H1 (cell line): Measurements from ENCODE around the gene C6orf136. TPM values are rescaled to one million over a fixed set of nuclear protein-coding genes. Genes with fewer than 3 reads are reported as not detected.

Experiments
- CTCF ChIA-PET: fragments of 300-600 bp; sonication (Branson Sonifier 250); formaldehyde crosslinking; loops from one replicate; lab custom pipeline; 2021; ENCODE audit not compliant: partially characterized antibody; lab: Charles Lee
- POLR2A ChIA-PET: fragments of 300-600 bp; sonication (Branson Sonifier 250); formaldehyde crosslinking; loops from one replicate; lab custom pipeline; 2021; ENCODE audit warnings: inconsistent platforms; ENCODE audit not compliant: partially characterized antibody; lab: Charles Lee
- DNase-seq, 2 experiments: peaks; one replicate each; pipeline versions ENCODE4 v3.0.0 to v3.0.0-alpha.2; 2010 to 2022; ENCODE audit warnings: low spot score in 2 of 2, low read depth in 1 of 2, mixed read lengths in 1 of 2
- FAIRE-seq: peaks from 2 replicates; lab custom pipeline; 2011; peaks lifted over from hg19 to GRCh38; lab: Jason Lieb, UNC
- H2AFZ ChIP-seq: 2 replicates; pipeline ENCODE4 v1.8.1; 2012; ENCODE audit warnings: low read length, inconsistent platforms
- H2AK5ac ChIP-seq: 2 replicates; pipeline ENCODE4 v1.6.1; 2013; ENCODE audit warnings: low read depth, low read length
- H2BK120ac ChIP-seq: replicated peaks from 2 replicates; pipeline ENCODE3; 2013; ENCODE audit warnings: low read depth, low read length, inconsistent platforms
- H2BK12ac ChIP-seq: 2 replicates; pipeline ENCODE4 v1.6.1; 2013; ENCODE audit warnings: low read depth, low read length
- H2BK15ac ChIP-seq: 2 replicates; pipeline ENCODE4 v1.6.1; 2013; ENCODE audit warnings: low read length
- H2BK20ac ChIP-seq: 2 replicates; pipeline ENCODE4 v1.6.1; 2013; ENCODE audit warnings: low read length
- H2BK5ac ChIP-seq: 2 replicates; pipeline ENCODE4 v1.6.1; 2013; ENCODE audit warnings: low read depth, low read length
- H3K14ac ChIP-seq: 2 replicates; pipeline ENCODE4 v1.6.1; 2013; ENCODE audit warnings: inconsistent platforms; ENCODE audit not compliant: insufficient read length
- H3K18ac ChIP-seq: 2 replicates; pipeline ENCODE4 v1.6.1; 2013; ENCODE audit warnings: low read length; ENCODE audit errors: extremely low read depth
- H3K23ac ChIP-seq: 2 replicates; pipeline ENCODE4 v1.6.1; 2013; ENCODE audit warnings: inconsistent platforms; ENCODE audit not compliant: insufficient read length
- H3K23me2 ChIP-seq: 2 replicates; pipeline ENCODE4 v1.6.1; 2013; ENCODE audit warnings: low read depth, low read length
- H3K27ac ChIP-seq: 2 replicates; pipeline ENCODE4 v1.6.1; 2011; ENCODE audit warnings: low read depth, low read length, inconsistent platforms
- H3K27me3 ChIP-seq, 4 experiments: replicated peaks in 1 of 4; 1 replicate in 1 of 4; 2 replicates in 3 of 4; pipeline versions ENCODE4 v1.6.1 to v1.8.1; 2011 to 2013; ENCODE audit warnings: low read length in 3 of 4, mild to moderate bottlenecking in 3 of 4, inconsistent platforms in 2 of 4, mixed read lengths in 2 of 4, moderate library complexity in 1 of 4; ENCODE audit not compliant: control insufficient read depth in 3 of 4, insufficient read depth in 3 of 4; ENCODE audit errors: extremely low read depth in 1 of 4
- H3K36me3 ChIP-seq, 4 experiments: 2 replicates each; pipeline versions ENCODE4 v1.6.1 to v1.8.1; 2011 to 2013; ENCODE audit warnings: mild to moderate bottlenecking in 4 of 4, low read length in 3 of 4, moderate library complexity in 2 of 4, control low read depth in 1 of 4, inconsistent platforms in 1 of 4; ENCODE audit not compliant: insufficient read depth in 4 of 4, control insufficient read depth in 2 of 4
- H3K4ac ChIP-seq: replicated peaks from 2 replicates; pipeline ENCODE3; 2013; ENCODE audit warnings: low read length, low read depth, mixed read lengths, inconsistent platforms; ENCODE audit not compliant: insufficient read length
- H3K4me1 ChIP-seq, 4 experiments: replicated peaks in 1 of 4; 1 replicate in 1 of 4; 2 replicates in 3 of 4; pipeline versions ENCODE4 v1.6.1 to v1.8.1; 2011 to 2013; ENCODE audit warnings: low read length in 3 of 4, inconsistent platforms in 2 of 4, mixed read lengths in 1 of 4; ENCODE audit not compliant: insufficient read depth in 4 of 4, control insufficient read depth in 3 of 4
- H3K4me2 ChIP-seq, 2 experiments: 2 replicates each; pipeline versions ENCODE4 v1.6.1 to v1.8.1; 2011 to 2013; ENCODE audit warnings: low read depth in 2 of 2, low read length in 2 of 2, control low read depth in 1 of 2, inconsistent platforms in 1 of 2, mild to moderate bottlenecking in 1 of 2; ENCODE audit not compliant: insufficient read depth in 1 of 2
- H3K4me3 ChIP-seq, 4 experiments: fragments of 200-600, 300-600 bp in 1 of 4; sonication (generic), shearing (Covaris generic), sonication (Bioruptor Twin) in 1 of 4; 2 replicates each; pipeline versions ENCODE4 v1.5.1 to v1.8.1; 2011 to 2016; ENCODE audit warnings: low read length in 4 of 4, low read depth in 3 of 4, control low read depth in 2 of 4, inconsistent platforms in 2 of 4, mild to moderate bottlenecking in 2 of 4, mixed read lengths in 1 of 4, moderate library complexity in 1 of 4; ENCODE audit not compliant: insufficient read depth in 2 of 4; ENCODE audit errors: extremely low read depth in 1 of 4
- H3K56ac ChIP-seq: replicated peaks from 2 replicates; pipeline ENCODE3; 2013; ENCODE audit warnings: low read depth, mild to moderate bottlenecking, mixed read lengths, low read length, inconsistent platforms; ENCODE audit not compliant: insufficient read length
- H3K79me1 ChIP-seq: 2 replicates; pipeline ENCODE4 v1.6.1; 2013; ENCODE audit warnings: low read depth, low read length, control low read depth
- H3K79me2 ChIP-seq, 2 experiments: 2 replicates each; pipeline versions ENCODE4 v1.6.1 to v1.8.1; 2012 to 2013; ENCODE audit warnings: low read length in 2 of 2, mild to moderate bottlenecking in 2 of 2, inconsistent platforms in 1 of 2; ENCODE audit not compliant: insufficient read depth in 2 of 2, control insufficient read depth in 1 of 2
- H3K9ac ChIP-seq, 4 experiments: replicated peaks in 1 of 4; 1 replicate in 1 of 4; 2 replicates in 3 of 4; pipeline versions ENCODE4 v1.6.1 to v1.8.1; 2011 to 2013; ENCODE audit warnings: low read depth in 3 of 4, low read length in 3 of 4, control low read depth in 2 of 4, mild to moderate bottlenecking in 2 of 4, moderate library complexity in 2 of 4, inconsistent platforms in 1 of 4; ENCODE audit errors: extremely low read depth in 1 of 4
- H3K9me3 ChIP-seq, 2 experiments: 2 replicates each; pipeline versions ENCODE4 v1.6.1 to v1.8.1; 2012 to 2013; ENCODE audit warnings: mild to moderate bottlenecking in 2 of 2, moderate library complexity in 2 of 2, control low read depth in 1 of 2, inconsistent platforms in 1 of 2, low read depth in 1 of 2, low read length in 1 of 2, mixed read lengths in 1 of 2; ENCODE audit not compliant: insufficient read depth in 2 of 2
- H4K20me1 ChIP-seq, 2 experiments: replicated peaks in 1 of 2; 2 replicates each; pipeline versions ENCODE3 to v1.8.1; 2011 to 2013; ENCODE audit warnings: inconsistent platforms in 2 of 2, low read length in 2 of 2, mild to moderate bottlenecking in 1 of 2; ENCODE audit not compliant: insufficient read depth in 2 of 2, control insufficient read depth in 1 of 2
- H4K5ac ChIP-seq: 2 replicates; pipeline ENCODE4 v1.6.1; 2013; ENCODE audit warnings: low read length, low read depth, mixed read lengths, inconsistent platforms; ENCODE audit not compliant: insufficient read length
- H4K8ac ChIP-seq: 2 replicates; pipeline ENCODE4 v1.8.0; 2013; ENCODE audit warnings: mild to moderate bottlenecking, moderate library complexity, low read length, inconsistent platforms; ENCODE audit not compliant: insufficient read depth; ENCODE audit errors: extremely low read depth
- H4K91ac ChIP-seq: replicated peaks from 2 replicates; pipeline ENCODE3; 2013; ENCODE audit warnings: low read length, mixed read lengths, inconsistent platforms; ENCODE audit not compliant: insufficient read length
- KDM4A ChIP-seq: IDR thresholded peaks from one replicate; pipeline ENCODE4 v1.7.1; 2012; ENCODE audit warnings: low read depth, mild to moderate bottlenecking, moderate library complexity, low read length, inconsistent platforms; ENCODE audit not compliant: severe bottlenecking
- WGBS, 2 experiments: shearing (Covaris generic) in 1 of 2; methylation state at CpG; one replicate each; pipeline versions ENCODE4 v1.1.6 to v1.1.7; 2013 to 2015; ENCODE audit warnings: low lambda C conversion rate in 2 of 2, mixed read lengths in 2 of 2, inconsistent platforms in 1 of 2, low coverage in 1 of 2, missing lambda C conversion rate in 1 of 2; ENCODE audit not compliant: insufficient replicate concordance in 2 of 2, insufficient coverage in 1 of 2, insufficient read length in 1 of 2; ENCODE audit errors: extremely low coverage in 1 of 2, missing lambda C conversion rate in 1 of 2; 5-methylcytosine and 5-hydroxymethylcytosine counted together
- polyA plus RNA-seq, 7 experiments: library from polyadenylated mRNA; depleted of rRNA in 3 of 7; stranded (reverse) in 5 of 7; unstranded in 2 of 7; fragments of >200 nt in 5 of 7; fragments of 200-250 nt in 2 of 7; gene quantifications; 1 replicate in 5 of 7; 2 replicates in 1 of 7; 4 replicates in 1 of 7; pipeline versions ENCODE4 v1.2.1 to v1.2.3, GENCODE V29; 2011 to 2013; ENCODE audit warnings: missing spikeins in 2 of 7, mixed read lengths in 2 of 7
- total RNA-seq: library from RNA; stranded (reverse); fragmentation: NEBNext Ultra II Directional; extraction: Animal tissue kit (Norgen Biotek cat#: 25700); gene quantifications from 2 replicates; pipeline ENCODE4 v1.2.1, GENCODE V29; 2021
- TF ChIP-seq, protein P1 (sequence below), 3 experiments: IDR thresholded peaks; 1 replicate in 2 of 3; 2 replicates in 1 of 3; pipeline versions ENCODE4 v1.5.1 to v1.6.1; 2011; ENCODE audit warnings: low read length in 3 of 3, mild to moderate bottlenecking in 3 of 3, inconsistent platforms in 2 of 3, low read depth in 1 of 3, moderate library complexity in 1 of 3; ENCODE audit not compliant: insufficient read depth in 1 of 3; ENCODE audit errors: control extremely low read depth in 1 of 3

C6orf136 gene
- total and polyA plus RNA-seq, 2 of the 8 experiments (the other 6 are each of a cell fraction or from before 2014, with no cell fraction given): 20.8 to 23.1 TPM

DNA sequence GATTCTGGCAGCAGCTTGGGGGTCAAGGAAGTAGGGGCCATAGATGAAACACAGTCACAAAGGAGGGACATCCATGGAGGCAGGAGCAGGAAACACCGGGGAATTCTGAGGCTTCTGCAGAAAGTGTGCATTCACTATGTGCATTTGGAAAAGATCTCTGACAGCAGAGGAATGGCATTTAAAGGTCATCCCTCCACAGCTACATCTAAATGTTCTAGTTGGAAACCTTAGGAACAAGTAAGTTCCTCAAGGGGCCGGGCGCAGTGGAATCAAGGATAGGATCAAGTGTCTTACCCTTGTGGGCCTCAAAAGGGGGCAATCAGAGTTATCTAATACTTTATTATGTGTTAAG, 8.8 kb downstream of the C6orf136 start:
- Histone ChIP-seq H3K79me2 (no peaks in the 10 kb centered on the region), H2BK120ac (no peak overlapping the region), H2BK20ac (no peak overlapping the region), H2BK5ac (no peak overlapping the region), H3K27me3 (no peaks in the 10 kb centered on the region), H4K5ac (no peak overlapping the region), H3K23me2 (no peaks in the 10 kb centered on the region), H3K4ac (no peak overlapping the region), H3K4me3 (no peak overlapping the region), H4K91ac (no peak overlapping the region), H3K4me2 (no peak overlapping the region), H4K8ac (no peak overlapping the region), H2AK5ac (no peak overlapping the region), H3K18ac (no peak overlapping the region), H2BK15ac (no peak overlapping the region), H3K27ac (no peak overlapping the region), H4K20me1 (peaks cover 3 to 6% of the 10 kb centered on the region in 2 experiments), H3K14ac (no peak overlapping the region), H3K79me1 (no peaks in the 10 kb centered on the region), H2BK12ac (no peak overlapping the region), H2AFZ (no peak overlapping the region), H3K36me3 (peaks cover 15 to 75% (median 63%) of the 10 kb centered on the region in 4 experiments), H3K4me1 (no peaks in the 10 kb centered on the region), H3K9me3 (no peaks in the 10 kb centered on the region), H3K9ac (no peak overlapping the region), H3K56ac (no peak overlapping the region), H3K23ac (no peak overlapping the region)
- POLR2A ChIA-PET: interaction anchor here (0.6 to 8.1 kb wide), 5 partner anchors 8 to 62 kb away, joined by 3 to 50 read pairs (median 4); partner anchors contain the start of genes DHX16 and MDC1
- CTCF ChIA-PET: interaction anchor here (1.3 to 2.0 kb wide), 2 partner anchors 9 to 14 kb away, joined by 7 to 10 read pairs; no protein-coding TSS in a partner anchor
- 90% methylated on average over 3 of the region's 3 CpGs; no CpG with 5 or more reads in 1 of the 2 experiments for WGBS, 2 experiments
- no peak for DNase-seq
- FAIRE-seq: no peak
- no peak for TF ChIP-seq KDM4A
- TF ChIP-seq, protein P1, sequence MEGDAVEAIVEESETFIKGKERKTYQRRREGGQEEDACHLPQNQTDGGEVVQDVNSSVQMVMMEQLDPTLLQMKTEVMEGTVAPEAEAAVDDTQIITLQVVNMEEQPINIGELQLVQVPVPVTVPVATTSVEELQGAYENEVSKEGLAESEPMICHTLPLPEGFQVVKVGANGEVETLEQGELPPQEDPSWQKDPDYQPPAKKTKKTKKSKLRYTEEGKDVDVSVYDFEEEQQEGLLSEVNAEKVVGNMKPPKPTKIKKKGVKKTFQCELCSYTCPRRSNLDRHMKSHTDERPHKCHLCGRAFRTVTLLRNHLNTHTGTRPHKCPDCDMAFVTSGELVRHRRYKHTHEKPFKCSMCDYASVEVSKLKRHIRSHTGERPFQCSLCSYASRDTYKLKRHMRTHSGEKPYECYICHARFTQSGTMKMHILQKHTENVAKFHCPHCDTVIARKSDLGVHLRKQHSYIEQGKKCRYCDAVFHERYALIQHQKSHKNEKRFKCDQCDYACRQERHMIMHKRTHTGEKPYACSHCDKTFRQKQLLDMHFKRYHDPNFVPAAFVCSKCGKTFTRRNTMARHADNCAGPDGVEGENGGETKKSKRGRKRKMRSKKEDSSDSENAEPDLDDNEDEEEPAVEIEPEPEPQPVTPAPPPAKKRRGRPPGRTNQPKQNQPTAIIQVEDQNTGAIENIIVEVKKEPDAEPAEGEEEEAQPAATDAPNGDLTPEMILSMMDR (IDR thresholded peaks at IDR 0.05; ENCODE audit: control extremely low read depth in 1 of 3, insufficient read depth in 1 of 3, low read depth in 1 of 3, low read length in 3 of 3): no peak
